ENCODE results near the gene ATF2. TPM values are rescaled to one million over a fixed set of nuclear protein-coding genes. Genes with fewer than 3 reads are reported as not detected.

Gene ATF2
- polyA plus RNA-seq, 1 donor from 2014 or later: 27.8 TPM

DNA sequence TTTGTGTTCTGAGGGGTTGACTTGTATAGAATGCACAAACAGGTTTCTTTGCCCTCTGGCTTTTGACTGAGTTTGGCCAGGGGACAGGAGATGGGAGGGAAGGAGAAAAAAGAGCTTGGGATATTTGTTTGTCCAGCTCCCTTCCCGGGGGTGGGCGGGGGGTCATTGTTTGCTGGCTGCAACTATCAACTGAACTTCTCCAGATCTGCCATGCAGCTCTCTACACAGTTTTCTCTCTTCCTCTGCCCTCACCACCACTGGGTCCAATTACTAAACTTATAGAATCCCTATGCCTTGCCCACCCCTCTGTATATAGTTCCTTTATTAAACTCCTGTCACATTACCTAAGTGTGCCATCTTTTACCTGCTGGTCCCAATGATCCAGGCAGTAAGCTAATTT is 130.1 kb downstream of the ATF2 start:
- no peaks in the 10 kb centered on the region for H3K27me3 Mint-ChIP-seq
- no peak overlapping the region for H3K27ac Mint-ChIP-seq
- H3K36me3 Mint-ChIP-seq: peaks cover 3% of the 10 kb centered on the region
- H3K9me3 Mint-ChIP-seq: no peaks in the 10 kb centered on the region
- peaks cover 4 to 5% (median 5%) of the 10 kb centered on the region in 3 donors for H3K4me1 Mint-ChIP-seq
- H3K4me3 Mint-ChIP-seq: peak overlapping the region in 1 of 4 donors; percentile 47

GRCh38 chr2:175036582-175037018 is 131.4 kb downstream of the ATF2 start:
- Mint-ChIP-seq H3K4me1 (peaks cover 4 to 5% (median 5%) of the 10 kb centered on the region in 3 donors), H3K27me3 (no peaks in the 10 kb centered on the region), H3K36me3 (peaks cover 3% of the 10 kb centered on the region), H3K27ac (no peak overlapping the region), H3K4me3 (peak overlapping the region in 2 of 4 donors; percentile 26 to 77), H3K9me3 (no peaks in the 10 kb centered on the region)

- no peak overlapping the region for H3K4me3 Mint-ChIP-seq
- H3K36me3 Mint-ChIP-seq: peaks cover 3% of the 10 kb centered on the region
Observed at GRCh38 chr2:175035806-175036205, 132.2 kb downstream of the ATF2 start.

GRCh38 chr2:175034716-175035115 is 133.3 kb downstream of the ATF2 start:
- Mint-ChIP-seq H3K27ac (no peak overlapping the region), H3K36me3 (no peaks in the 10 kb centered on the region), H3K27me3 (no peaks in the 10 kb centered on the region), H3K4me3 (no peak overlapping the region), H3K4me1 (peaks cover 4 to 5% (median 5%) of the 10 kb centered on the region in 3 donors), H3K9me3 (no peaks in the 10 kb centered on the region)

More at GRCh38 chr2:175035806-175036205, 132.2 kb downstream of the ATF2 start:
- H3K4me1 Mint-ChIP-seq: peaks cover 4 to 5% (median 5%) of the 10 kb centered on the region in 3 donors
- no peaks in the 10 kb centered on the region for H3K9me3 Mint-ChIP-seq
- H3K27ac Mint-ChIP-seq: peak overlapping the region in 1 of 3 donors; percentile 8
- no peaks in the 10 kb centered on the region for H3K27me3 Mint-ChIP-seq

DNA sequence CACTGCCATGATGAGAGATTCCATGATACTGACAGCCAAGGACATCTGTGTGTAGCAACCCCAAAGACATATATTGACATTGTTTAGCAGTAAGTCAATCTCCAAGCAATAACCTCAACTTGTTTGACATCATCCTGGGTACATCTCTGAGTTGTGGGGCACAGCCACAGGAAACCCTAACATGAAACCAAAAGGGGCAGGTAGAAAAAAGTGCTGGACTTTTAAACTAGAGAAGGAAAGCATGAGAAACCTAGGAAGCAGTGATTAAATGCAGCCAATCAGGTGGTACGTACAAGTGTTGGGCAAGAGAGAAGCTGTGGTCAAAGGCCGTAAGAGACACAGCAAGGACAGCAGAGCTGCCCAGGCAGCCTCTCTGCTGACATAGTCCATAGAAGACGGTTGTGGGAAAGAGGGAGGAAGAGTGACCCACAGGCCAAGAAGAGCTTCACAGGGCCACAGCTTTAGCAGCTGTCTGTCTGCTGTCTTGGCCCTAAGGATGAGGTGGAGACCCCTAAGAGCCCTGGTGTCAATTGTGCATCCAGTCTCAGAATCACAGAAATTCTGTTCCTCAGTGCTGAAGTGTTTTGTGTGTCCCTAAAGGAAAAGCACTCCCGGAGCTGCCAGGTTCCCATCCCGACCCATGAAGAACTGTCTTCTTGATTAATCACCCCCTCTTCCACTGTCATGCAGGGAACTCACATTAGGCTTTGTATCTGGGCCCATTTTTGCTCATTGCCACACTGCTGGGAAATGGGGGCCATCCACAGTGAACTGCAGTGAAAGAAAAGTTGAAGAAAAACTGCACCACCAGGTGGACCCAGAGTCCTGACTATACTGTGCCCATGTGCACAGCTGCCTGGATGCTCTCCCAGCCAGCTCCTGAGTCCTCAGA is 137.4 kb downstream of the ATF2 start:
- Mint-ChIP-seq H3K36me3 (peaks cover 5% of the 10 kb centered on the region), H3K4me3 (no peak overlapping the region), H3K27me3 (no peaks in the 10 kb centered on the region), H3K27ac (no peak overlapping the region), H3K9me3 (no peaks in the 10 kb centered on the region), H3K4me1 (peaks cover 0 to 2% (median 0%) of the 10 kb centered on the region in 3 donors)

GRCh38 chr2:175027755-175028154 is 140.2 kb downstream of the ATF2 start:
- H3K4me1 Mint-ChIP-seq: no peaks in the 10 kb centered on the region
- H3K27ac Mint-ChIP-seq: no peak overlapping the region
- no peaks in the 10 kb centered on the region for H3K9me3 Mint-ChIP-seq
- no peak overlapping the region for H3K4me3 Mint-ChIP-seq
- peaks cover 11% of the 10 kb centered on the region for H3K36me3 Mint-ChIP-seq
- H3K27me3 Mint-ChIP-seq: no peaks in the 10 kb centered on the region

DNA sequence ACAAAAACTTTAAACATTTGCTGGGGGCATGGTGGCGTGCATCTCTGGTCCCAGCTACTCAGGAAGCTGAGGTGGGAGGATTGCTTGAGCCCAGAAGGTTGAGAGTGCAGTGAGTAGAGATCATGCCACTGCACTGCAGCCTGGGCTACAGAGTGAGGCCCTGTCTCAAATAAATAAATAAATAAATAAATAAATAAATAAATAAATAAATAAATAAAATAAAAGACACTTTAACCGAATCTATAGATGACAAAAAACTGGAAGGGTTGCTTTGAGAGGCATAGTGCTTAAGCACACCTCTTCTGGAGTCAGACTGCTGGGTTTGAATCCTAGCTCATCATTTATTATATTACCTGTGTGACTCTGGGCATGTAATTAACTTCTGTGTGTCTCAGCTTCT is 141.6 kb downstream of the ATF2 start:
- no peaks in the 10 kb centered on the region for H3K4me1 Mint-ChIP-seq
- H3K27me3 Mint-ChIP-seq: no peaks in the 10 kb centered on the region
- H3K9me3 Mint-ChIP-seq: no peaks in the 10 kb centered on the region
- H3K36me3 Mint-ChIP-seq: peaks cover 11% of the 10 kb centered on the region
- no peak overlapping the region for H3K4me3 Mint-ChIP-seq
- no peak overlapping the region for H3K27ac Mint-ChIP-seq

DNA sequence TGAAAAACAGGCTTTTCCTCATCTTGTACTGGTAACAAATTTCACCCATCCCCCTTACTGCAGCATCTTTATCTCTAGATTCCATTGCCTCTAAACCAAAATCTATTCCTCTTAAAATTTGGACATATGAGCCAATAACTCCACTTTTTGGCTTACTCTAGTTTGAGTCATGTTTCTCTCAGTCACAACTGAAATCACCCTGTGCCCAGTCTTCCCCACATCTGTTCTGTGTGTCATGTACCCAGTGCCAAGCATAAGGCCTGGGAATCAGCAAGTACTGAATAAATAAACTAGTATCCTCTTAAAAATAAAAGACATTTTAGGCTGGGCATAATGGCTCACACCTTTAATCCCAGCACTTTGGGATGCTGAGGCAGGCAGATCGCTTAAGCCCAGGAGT is 142.1 kb downstream of the ATF2 start:
- no peaks in the 10 kb centered on the region for H3K4me1 Mint-ChIP-seq
- no peak overlapping the region for H3K27ac Mint-ChIP-seq
- no peaks in the 10 kb centered on the region for H3K27me3 Mint-ChIP-seq

DNA sequence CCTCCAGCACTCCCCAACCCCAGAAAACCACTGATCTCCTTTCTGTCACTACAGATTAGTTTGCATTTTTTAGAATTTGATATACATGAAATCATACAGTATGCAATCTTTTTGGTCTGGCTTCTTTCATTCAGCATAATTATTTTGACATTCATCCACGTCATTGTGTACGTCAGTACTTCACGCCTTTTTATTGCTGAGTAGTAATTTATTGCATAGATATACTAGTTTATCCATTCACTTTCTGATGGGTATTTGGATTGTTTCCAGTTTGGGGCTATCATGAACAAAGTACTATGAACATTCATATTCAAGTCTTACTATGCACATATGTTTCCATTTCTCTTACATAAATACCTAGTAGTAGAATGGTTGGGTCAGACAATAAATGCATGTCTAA is 142.8 kb downstream of the ATF2 start:
- Mint-ChIP-seq H3K9me3 (no peaks in the 10 kb centered on the region), H3K4me3 (no peak overlapping the region), H3K27ac (no peak overlapping the region), H3K4me1 (no peaks in the 10 kb centered on the region), H3K27me3 (no peaks in the 10 kb centered on the region), H3K36me3 (peaks cover 11% of the 10 kb centered on the region)

More for the DNA sequence above, 142.1 kb downstream of the ATF2 start:
- Mint-ChIP-seq H3K36me3 (peaks cover 11% of the 10 kb centered on the region), H3K9me3 (no peaks in the 10 kb centered on the region), H3K4me3 (no peak overlapping the region)

DNA sequence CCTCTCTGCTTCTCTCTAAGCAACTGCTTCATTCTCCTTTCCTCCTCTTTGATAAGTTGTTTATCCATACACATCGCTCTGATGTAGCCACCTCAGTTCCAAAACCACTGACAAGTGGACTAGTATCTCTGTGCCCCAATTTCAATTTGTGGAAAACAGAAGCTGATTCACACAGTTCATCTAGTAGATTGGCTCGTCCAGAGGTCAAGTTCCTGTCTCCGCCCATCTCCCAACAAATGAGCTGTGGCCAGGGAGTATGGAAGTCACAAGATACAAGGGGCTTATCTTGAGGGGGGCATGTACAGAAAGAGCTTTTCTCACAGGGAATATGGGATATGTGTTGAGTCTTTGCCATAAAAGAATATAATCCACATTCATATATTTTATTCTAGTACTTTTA is 145.1 kb downstream of the ATF2 start:
- Mint-ChIP-seq H3K27me3 (no peaks in the 10 kb centered on the region), H3K9me3 (no peaks in the 10 kb centered on the region), H3K4me1 (no peaks in the 10 kb centered on the region), H3K36me3 (peaks cover 10% of the 10 kb centered on the region), H3K27ac (no peak overlapping the region), H3K4me3 (no peak overlapping the region)

Other genes with a start within 250 kb of the ATF2 start
- gene CHN1, start 162.8 kb downstream of the ATF2 start, polyA plus RNA-seq: not detected
- 310 TPM for gene ATP5MC3, start 13.5 kb upstream of the ATF2 start, polyA plus RNA-seq

All from IgD-negative memory B cell (primary cell).